GM18951 (cell line): ENCODE results near the gene MESP1.

ENCODE experiments used
- POLR2A ChIP-seq: IDR thresholded peaks from 4 replicates; pipeline ENCODE4 v1.6.1; 2011; ENCODE audit warnings: mild to moderate bottlenecking; ENCODE audit not compliant: insufficient read length, insufficient read depth; ENCODE audit errors: extremely low read depth
- in situ Hi-C: fragments of 300-500 bp; cut with MboI; formaldehyde crosslinking; loops from one replicate; pipeline ENCODE4 v1.12.0; 2022; ENCODE audit warnings: low sequenced_read_pairs, mixed read lengths, inconsistent platforms; ENCODE audit not compliant: unreplicated experiment

Gene MESP1

DNA sequence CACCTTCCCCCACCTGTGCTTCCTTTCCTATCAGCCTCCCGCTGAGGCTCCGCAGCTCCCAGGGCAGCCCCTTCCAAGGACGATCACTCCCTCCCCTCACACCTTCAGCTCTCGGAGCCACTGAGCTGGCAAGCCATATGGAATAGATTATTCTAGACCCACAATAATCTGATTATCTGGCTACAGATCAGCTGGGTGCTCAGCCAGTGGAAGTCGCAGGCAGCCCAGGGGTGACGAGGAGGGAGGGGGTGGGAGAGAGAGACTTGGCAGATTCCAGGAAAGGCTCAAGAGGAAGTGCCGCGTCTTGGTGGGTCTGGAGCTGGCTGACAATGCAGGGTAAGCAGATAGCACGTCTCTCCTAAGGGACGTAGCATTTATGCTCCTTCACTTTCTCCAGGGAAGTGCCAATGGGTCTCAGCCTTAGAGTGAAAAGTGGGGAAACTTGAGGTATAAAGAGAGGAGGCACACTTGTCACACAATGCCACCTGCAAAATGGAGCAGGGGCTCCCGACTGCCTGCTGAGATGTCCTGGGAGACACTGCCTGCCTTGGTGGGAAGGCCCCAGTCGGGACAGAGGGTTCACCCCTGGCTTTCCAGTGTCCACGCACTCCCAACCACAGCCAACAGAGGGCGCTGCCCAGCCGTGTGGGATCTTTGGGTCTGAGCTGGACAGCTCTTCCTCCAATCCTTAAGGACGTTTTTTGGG, 9.4 kb upstream of the MESP1 start:
- TF ChIP-seq POLR2A: no peak
- in situ Hi-C loops: no loop called here

GRCh38 chr15:89759835-89760234, 8.8 kb upstream of the MESP1 start:
- in situ Hi-C loops: loop anchor here (10.0 kb wide), 1 partner anchor 325 kb away; no protein-coding TSS in a partner anchor

GRCh38 chr15:89758981-89759380, 7.9 kb upstream of the MESP1 start:
- TF ChIP-seq POLR2A: no peak
- in situ Hi-C loops: loop anchor here (10.0 kb wide), 1 partner anchor 326 kb away; no protein-coding TSS in a partner anchor

More at GRCh38 chr15:89759835-89760234, 8.8 kb upstream of the MESP1 start:
- no peak for TF ChIP-seq POLR2A

DNA sequence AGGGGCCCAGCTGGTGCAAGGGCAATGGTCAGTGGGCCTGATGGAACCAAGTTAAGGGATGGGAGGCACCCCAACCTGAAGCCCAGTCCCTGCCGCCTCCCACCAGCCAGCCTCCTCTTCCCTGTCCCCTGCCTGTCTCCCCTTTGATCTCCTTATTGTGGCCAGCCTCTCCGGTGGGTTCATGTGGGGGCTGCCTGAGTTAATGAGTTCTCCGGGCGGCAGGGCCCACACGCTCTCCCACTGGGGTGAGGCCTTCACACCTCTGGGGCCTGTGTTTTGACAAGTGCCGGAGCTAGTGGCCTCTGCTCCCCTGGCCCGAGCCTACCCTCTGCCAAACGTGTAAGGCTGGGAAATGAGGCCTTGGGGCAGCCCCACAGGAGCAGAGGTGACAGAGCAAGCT, 7.2 kb upstream of the MESP1 start:
- no peak for TF ChIP-seq POLR2A
- in situ Hi-C loops: loop anchor here (10.0 kb wide), 1 partner anchor 327 kb away; no protein-coding TSS in a partner anchor

DNA sequence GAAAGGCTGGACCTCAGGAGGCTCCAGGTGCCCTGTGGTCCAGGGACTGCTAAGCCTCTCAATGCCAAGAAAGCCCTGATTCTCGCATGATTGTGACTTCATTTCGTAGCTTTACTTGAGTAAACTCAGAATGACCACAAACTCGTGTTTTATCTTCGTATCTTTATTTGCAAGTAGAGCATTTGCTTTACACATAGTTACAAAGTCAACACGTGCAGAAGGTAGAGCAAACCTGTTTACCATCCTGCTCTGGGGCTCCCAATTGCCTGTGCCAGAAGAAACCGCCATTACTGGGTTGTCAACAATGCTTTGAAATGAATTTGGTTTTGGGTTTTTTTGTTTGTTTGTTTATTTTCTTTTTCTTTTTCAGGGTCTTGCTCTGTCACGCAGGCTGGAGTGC, 5.8 kb upstream of the MESP1 start:
- in situ Hi-C loops: loop anchor here (10.0 kb wide), 1 partner anchor 328 kb away; no protein-coding TSS in a partner anchor

DNA sequence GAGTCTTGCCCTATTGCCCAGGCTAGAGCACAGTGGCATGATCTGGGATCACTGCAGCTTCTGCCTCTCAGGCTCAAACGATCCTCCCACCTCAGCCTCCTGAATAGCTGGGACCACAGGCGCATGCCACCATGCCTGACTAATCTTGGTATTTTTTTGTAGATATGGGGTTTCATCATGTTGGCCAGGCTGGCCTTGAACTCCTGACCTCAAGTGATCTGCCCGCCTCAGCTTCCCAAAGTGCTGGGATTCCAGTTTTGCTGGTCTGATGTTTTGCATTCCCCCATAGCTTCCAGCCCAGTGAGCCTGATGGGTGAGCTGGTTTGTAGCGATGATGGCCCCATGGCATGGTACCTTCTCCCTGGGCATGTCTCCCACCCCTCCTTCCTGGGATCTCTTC, 4.7 kb upstream of the MESP1 start:
- TF ChIP-seq POLR2A: no peak
- in situ Hi-C loops: loop anchor here (10.0 kb wide), 1 partner anchor 329 kb away; no protein-coding TSS in a partner anchor

More for the DNA sequence above, 5.8 kb upstream of the MESP1 start:
- no peak for TF ChIP-seq POLR2A

DNA sequence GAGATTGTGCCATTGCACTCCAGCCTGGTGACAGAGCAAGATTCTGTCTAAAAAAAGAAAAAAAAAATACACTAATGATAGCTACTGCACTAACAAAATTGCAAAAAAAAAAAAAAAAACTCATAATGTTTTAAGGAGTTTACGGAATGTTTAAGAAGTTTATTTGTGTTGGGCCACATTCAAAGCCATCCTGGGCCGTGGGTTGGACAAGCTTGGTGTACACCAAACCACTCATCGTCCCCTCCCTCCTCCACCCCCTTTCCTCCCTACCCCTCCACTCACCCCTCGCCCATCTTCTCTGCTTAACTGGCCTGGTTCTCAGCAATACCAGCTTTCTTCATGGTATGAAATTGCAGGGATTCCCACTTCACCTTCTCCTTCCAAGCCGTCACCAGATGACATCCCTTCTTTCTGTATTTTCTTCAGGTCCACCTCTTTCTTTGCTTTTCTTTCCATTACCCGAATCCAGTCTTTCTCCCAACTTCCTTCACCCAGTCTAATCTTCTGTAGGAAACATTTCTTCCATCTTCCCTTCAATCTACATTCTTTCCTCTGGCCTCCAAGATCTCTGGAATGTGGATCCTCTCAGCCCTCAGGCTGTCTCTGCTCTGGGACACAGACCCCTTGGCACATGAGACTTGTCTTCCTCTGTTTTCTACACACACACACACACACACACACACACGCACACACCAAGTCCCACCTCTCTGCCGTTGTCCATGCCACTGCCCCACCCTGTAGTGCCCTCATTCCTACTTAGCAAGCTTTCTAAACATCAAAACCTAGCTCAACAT, 3.5 kb upstream of the MESP1 start:
- no peak for TF ChIP-seq POLR2A
- in situ Hi-C loops: loop anchor here (5.0 to 10.0 kb wide), 2 partner anchors 123 to 330 kb away; no protein-coding TSS in a partner anchor

GRCh38 chr15:89753855-89754254, 2.8 kb upstream of the MESP1 start:
- in situ Hi-C loops: loop anchor here (5.0 to 10.0 kb wide), 2 partner anchors 123 to 331 kb away; no protein-coding TSS in a partner anchor
- TF ChIP-seq POLR2A: no peak

DNA sequence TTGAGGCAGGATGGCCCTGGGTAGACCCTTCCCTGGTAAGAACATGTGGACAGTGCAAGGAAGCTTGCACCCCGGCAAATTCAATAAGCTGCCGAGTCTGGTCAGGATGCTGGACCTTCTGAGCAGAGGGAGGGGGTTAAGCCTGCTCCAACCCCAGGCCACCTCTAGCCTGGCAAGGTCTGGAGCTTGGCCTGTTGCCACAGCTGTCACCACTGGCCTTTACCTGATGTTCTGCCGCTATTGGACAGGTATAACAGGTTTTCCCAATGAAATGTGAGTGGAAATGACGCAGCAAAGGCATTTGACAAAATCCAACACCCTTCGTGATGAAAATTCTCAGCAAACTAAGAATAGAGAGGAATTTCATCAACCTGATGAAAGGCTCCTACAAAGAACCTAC, 699 bp upstream of the MESP1 start:
- no peak for TF ChIP-seq POLR2A
- in situ Hi-C loops: loop anchor here (5.0 to 10.0 kb wide), 2 partner anchors 126 to 333 kb away; no protein-coding TSS in a partner anchor

- in situ Hi-C loops: loop anchor here (5.0 to 10.0 kb wide), 2 partner anchors 127 to 335 kb away; no protein-coding TSS in a partner anchor
- no peak for TF ChIP-seq POLR2A
Observed at GRCh38 chr15:89749951-89750559, 994 bp downstream of the MESP1 start.

DNA sequence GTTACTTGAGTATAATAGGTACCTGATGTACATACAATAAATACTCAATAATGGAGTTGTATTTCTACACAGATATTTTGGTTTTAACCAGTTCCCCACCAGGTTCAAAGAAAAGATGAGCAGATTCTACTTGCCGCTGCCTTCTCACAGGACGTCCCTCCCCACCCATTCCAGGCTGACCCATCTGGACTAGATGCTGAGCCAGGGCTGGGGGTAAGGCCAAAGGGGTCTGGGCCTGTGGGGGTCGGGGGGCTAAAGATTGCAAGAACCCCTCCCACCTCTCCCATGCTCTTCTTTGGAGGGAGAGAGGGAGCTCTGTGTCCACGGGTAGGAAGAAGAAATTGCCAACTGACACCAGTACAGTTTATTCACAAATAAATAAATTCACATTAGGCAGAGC, 1.5 kb downstream of the MESP1 start:
- in situ Hi-C loops: no loop called here
- TF ChIP-seq POLR2A: no peak

DNA sequence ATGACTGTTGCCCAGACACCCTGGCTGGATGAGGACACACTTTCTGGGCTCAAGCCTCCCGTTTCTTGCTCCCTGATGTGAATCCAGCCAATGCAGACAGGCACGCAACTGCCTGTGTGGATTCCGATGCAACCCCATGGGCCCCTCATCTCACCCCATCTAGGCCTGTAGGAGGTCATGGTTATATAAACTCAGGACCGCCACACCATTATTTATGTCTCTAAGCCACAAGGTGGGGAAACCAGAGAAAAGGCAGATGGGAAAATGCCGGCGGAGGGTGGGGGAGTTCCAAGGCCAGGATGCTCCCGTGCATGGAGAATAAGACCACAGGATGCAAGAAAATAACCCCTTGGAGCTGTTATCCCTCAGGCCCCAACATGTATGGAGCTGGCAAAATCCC, 2.0 kb downstream of the MESP1 start:
- in situ Hi-C loops: no loop called here
- no peak for TF ChIP-seq POLR2A
